ENCODE data around the gene IFNE. TPM values are rescaled to one million over a fixed set of nuclear protein-coding genes. Genes with fewer than 3 reads are reported as not detected.

IFNE gene
- total RNA-seq, 1 donor from 2014 or later: not detected

DNA sequence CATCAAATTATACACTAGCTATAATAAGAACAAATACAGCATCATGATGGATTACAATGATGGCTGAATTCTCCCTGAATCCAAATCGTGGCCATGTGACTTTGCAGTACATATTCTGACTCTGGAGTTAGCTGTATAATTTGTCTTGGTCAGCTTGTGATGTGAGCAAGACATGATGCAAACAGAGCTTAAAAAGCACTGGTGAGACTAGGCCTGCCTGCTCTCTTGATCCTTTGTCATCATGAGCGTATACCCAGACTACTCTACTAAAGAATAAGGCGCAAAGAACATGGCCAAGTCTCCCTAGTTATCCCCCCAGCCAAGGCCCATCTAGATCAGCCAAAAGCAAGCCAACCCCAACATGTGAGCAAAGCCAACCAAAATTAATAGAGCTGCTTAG, 34.7 kb upstream of the IFNE start:
- Histone ChIP-seq H3K9me3 (no peaks in the 10 kb centered on the region), H3K4me3 (no peak overlapping the region), H3K36me3 (no peaks in the 10 kb centered on the region), H3K4me1 (no peaks in the 10 kb centered on the region), H3K27ac (no peak overlapping the region), H3K27me3 (no peaks in the 10 kb centered on the region)
- TF ChIP-seq, protein P1, sequence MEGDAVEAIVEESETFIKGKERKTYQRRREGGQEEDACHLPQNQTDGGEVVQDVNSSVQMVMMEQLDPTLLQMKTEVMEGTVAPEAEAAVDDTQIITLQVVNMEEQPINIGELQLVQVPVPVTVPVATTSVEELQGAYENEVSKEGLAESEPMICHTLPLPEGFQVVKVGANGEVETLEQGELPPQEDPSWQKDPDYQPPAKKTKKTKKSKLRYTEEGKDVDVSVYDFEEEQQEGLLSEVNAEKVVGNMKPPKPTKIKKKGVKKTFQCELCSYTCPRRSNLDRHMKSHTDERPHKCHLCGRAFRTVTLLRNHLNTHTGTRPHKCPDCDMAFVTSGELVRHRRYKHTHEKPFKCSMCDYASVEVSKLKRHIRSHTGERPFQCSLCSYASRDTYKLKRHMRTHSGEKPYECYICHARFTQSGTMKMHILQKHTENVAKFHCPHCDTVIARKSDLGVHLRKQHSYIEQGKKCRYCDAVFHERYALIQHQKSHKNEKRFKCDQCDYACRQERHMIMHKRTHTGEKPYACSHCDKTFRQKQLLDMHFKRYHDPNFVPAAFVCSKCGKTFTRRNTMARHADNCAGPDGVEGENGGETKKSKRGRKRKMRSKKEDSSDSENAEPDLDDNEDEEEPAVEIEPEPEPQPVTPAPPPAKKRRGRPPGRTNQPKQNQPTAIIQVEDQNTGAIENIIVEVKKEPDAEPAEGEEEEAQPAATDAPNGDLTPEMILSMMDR (IDR thresholded peaks at IDR 0.05): no peak
- DNase-seq (no peak), ATAC-seq (no peak)
- intact Hi-C loops (cut with DNase I): no loop called here

DNA sequence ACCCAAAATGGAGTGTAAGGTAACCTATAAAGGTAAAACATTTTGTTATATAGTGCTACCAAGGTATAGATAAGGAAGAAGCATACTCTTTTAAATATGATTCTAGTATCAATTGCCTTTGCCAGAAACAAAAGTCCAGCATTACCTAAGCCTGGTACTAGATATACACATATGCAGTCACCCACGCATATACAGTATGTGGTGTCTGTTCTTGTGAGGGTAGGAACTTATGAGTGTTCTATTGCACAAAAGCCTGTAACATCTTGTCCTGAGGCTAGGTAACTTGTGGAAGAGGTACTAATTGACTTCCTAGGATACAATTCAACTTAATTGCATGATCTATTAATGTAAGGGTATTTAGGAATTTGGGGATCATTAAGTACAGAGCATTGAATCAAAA, 31.3 kb upstream of the IFNE start:
- H3K36me3 ChIP-seq: no peaks in the 10 kb centered on the region
- intact Hi-C loops (cut with DNase I): no loop called here
- no peaks in the 10 kb centered on the region for H3K27me3 ChIP-seq
- H3K9me3 ChIP-seq: no peaks in the 10 kb centered on the region
- ATAC-seq: no peak
- H3K27ac ChIP-seq: no peak overlapping the region
- no peaks in the 10 kb centered on the region for H3K4me1 ChIP-seq
- H3K4me3 ChIP-seq: no peak overlapping the region
- DNase-seq: no peak
- TF ChIP-seq, protein P1 (IDR thresholded peaks at IDR 0.05): no peak

DNA sequence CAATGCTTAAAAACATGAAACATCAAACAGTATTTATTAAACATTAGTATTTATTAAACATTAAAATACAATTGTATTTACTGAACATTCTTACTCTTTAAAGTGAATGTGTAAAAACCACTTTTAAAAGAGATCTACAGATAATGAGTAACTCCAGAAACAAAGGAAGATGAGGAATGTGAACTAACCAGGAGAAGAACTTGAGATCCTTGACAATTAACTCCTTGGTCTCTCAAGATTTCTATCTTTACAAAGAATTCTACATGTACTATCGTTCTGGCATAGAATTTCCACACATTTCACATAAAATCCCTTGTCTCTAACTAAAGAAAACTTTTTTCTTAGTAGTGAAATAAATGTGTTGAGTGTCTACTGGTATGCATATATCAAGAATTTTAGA, 28.7 kb upstream of the IFNE start:
- intact Hi-C loops (cut with DNase I): no loop called here
- Histone ChIP-seq H3K36me3 (no peaks in the 10 kb centered on the region), H3K4me1 (no peaks in the 10 kb centered on the region), H3K27me3 (no peaks in the 10 kb centered on the region), H3K27ac (no peak overlapping the region), H3K4me3 (no peak overlapping the region), H3K9me3 (no peaks in the 10 kb centered on the region)
- no peak for ATAC-seq
- TF ChIP-seq, protein P1 (IDR thresholded peaks at IDR 0.05): no peak
- no peak for DNase-seq

DNA sequence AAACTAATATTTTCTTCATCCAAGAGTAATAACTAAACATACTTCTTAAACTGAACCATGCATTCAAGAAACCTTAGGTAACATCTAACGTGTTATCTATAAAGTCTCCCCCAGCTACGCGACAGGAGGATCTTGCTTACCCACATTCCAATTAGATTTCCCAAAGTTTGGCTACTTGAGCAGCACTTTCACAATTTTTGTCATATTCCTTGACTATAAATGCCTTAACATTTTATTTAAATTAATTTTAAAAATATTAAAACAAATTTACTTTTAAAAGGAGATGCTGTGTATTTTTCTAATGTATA, 25.3 kb upstream of the IFNE start:
- intact Hi-C loops (cut with DNase I): no loop called here
- TF ChIP-seq, protein P1 (IDR thresholded peaks at IDR 0.05): no peak
- DNase-seq (no peak), ATAC-seq (no peak)
- Histone ChIP-seq H3K9me3 (no peaks in the 10 kb centered on the region), H3K27me3 (no peaks in the 10 kb centered on the region), H3K4me3 (no peak overlapping the region), H3K36me3 (no peaks in the 10 kb centered on the region), H3K27ac (no peak overlapping the region), H3K4me1 (no peaks in the 10 kb centered on the region)

DNA sequence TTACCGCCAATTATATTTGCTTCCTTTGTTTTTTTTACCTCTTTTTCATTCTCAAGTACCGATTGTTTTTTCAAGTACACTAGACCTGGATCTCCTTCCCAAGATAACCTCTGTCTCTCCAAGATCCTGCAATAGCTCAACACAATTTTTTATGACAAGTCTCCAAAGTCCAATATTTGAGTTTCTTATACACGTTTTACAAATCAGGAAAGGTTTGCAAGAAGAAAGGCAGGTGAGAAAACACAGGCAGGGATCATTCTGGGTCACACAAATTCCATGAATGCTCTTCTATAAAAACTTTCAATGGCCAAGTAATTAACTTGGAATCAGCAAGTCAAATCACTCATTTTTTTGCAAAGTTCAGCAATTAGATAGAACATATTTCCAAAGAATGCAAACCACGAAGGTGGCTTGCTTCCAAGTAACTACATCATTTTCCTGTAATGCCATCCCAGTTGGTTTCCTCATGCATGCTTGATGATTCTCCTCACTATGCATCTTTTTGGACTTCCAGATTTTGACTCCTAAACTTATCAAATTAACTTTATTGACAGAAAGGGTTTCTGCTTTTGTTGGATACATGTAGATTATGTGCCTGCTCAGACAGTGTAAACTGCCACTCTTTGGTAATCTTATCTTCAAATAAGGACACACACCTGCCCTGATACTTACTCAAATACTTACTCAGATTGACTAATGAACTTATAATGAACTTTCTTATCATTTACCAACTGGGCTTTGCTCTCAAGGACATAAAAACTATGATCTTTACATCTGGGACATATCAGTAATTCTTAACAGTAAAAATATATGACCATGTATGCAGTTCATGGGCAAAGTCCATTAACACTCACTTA, 24.7 kb upstream of the IFNE start:
- no peaks in the 10 kb centered on the region for H3K9me3 ChIP-seq
- no peak overlapping the region for H3K27ac ChIP-seq
- ATAC-seq: no peak
- no peak for DNase-seq
- no peaks in the 10 kb centered on the region for H3K4me1 ChIP-seq
- TF ChIP-seq, protein P1 (IDR thresholded peaks at IDR 0.05): no peak
- intact Hi-C loops (cut with DNase I): no loop called here
- H3K36me3 ChIP-seq: no peaks in the 10 kb centered on the region
- H3K27me3 ChIP-seq: no peaks in the 10 kb centered on the region
- no peak overlapping the region for H3K4me3 ChIP-seq
